Stimulated activated CD8-positive, alpha-beta memory T cell treated with anti-CD3 and anti-CD28 coated beads, Interleukin-12 subunit alpha, Interleukin-12 subunit beta, amount 100 ng/mL, for 24 hours (primary cell): Measurements from ENCODE around the gene STXBP3.

Experiments
- DNase-seq: peaks from one replicate; pipeline ENCODE4 v3.0.0-alpha.2; 2020; ENCODE audit errors: extremely low read depth

Gene STXBP3

GRCh38 chr1:108808438-108808837 is 62.0 kb downstream of the STXBP3 start:
- no peak for DNase-seq

GRCh38 chr1:108811611-108812010 is 65.1 kb downstream of the STXBP3 start:
- DNase-seq, result no peak

GRCh38 chr1:108813326-108813725 is 66.9 kb downstream of the STXBP3 start:
- DNase-seq, result no peak

GRCh38 chr1:108814343-108815125 is 68.1 kb downstream of the STXBP3 start:
- no peak for DNase-seq

- DNase-seq, result no peak
Observed at GRCh38 chr1:108815566-108815965, 69.1 kb downstream of the STXBP3 start.

- no peak for DNase-seq
Observed at GRCh38 chr1:108816049-108816893, 69.8 kb downstream of the STXBP3 start.

GRCh38 chr1:108817016-108817415 is 70.5 kb downstream of the STXBP3 start:
- no peak for DNase-seq

GRCh38 chr1:108817811-108818210 is 71.3 kb downstream of the STXBP3 start:
- DNase-seq, result no peak

GRCh38 chr1:108819878-108820277 is 73.4 kb downstream of the STXBP3 start:
- no peak for DNase-seq

GRCh38 chr1:108823632-108824031 is 77.2 kb downstream of the STXBP3 start:
- DNase-seq, result no peak

GRCh38 chr1:108824051-108824450 is 77.6 kb downstream of the STXBP3 start:
- DNase-seq, result no peak

GRCh38 chr1:108826081-108826635 is 79.7 kb downstream of the STXBP3 start:
- no peak for DNase-seq

- no peak for DNase-seq
Observed at GRCh38 chr1:108828074-108828961, 81.8 kb downstream of the STXBP3 start.

GRCh38 chr1:108829498-108829916 is 83.0 kb downstream of the STXBP3 start:
- DNase-seq, result no peak

GRCh38 chr1:108830119-108831008 is 83.9 kb downstream of the STXBP3 start:
- no peak for DNase-seq

GRCh38 chr1:108831225-108831624 is 84.8 kb downstream of the STXBP3 start:
- DNase-seq, result no peak

GRCh38 chr1:108832929-108833328 is 86.5 kb downstream of the STXBP3 start:
- no peak for DNase-seq

- no peak for DNase-seq
Observed at GRCh38 chr1:108841703-108842102, 95.2 kb downstream of the STXBP3 start.

- DNase-seq, result no peak
Observed at GRCh38 chr1:108842525-108843181, 96.2 kb downstream of the STXBP3 start.
